GM18520 (cell line): Measurements from ENCODE around the gene NSD1.

Experiments used
- ATAC-seq: cut with Tn5 transposase; IDR thresholded peaks from one replicate; pipeline ENCODE4 v1.9.1; 2021; ENCODE audit not compliant: unreplicated experiment

The NSD1 gene

DNA sequence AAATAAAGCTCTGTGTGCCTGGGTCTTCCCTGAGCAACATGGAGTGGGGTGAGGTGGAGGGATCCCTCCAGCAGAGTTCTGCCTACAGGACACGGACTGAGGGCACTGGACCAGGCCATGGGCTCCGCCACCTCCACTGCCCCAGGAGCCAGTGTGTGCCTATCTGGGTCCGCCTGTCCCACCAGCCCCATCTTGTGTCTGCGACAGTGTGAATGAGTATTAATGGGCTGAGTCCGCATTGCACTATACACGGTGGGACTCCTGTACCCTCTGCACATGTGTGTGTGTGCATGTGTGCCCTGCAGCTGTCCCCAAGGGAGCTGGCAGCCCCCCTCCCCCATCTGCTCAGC is 35.5 kb upstream of the NSD1 start:
- no peak for ATAC-seq

DNA sequence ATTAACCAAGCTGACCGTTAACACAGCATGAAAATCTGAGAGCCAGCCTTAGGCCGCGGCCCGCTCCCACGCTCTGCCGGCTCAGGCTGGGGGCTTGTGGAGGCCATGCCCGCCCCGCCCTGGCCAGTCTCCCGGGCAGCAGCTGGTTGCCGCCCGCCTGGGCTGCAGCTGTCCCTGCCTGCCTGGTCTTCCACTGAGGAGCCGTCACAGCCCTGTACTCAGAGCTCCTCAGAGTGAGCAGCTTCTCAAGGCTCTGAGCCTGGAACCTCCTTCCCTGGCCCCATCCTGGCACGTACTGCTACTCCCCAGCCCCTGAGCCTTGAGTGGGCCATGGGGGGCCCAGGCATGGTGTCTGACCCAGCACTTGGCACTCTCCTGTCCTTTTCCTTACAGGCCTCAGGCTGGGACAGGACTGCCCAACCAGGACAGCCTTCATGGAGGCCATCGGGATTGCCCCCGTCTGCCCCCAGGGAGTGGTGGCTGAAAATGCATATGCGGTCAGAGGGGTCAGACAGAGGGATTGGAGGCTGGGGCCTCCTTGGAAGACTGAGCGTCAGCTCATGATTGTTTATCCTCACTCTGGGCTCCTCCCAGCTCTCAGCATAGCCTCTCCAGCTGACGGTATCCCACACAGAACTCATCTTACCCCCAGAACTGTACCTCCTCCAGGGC is 35.0 kb upstream of the NSD1 start:
- ATAC-seq, result no peak

DNA sequence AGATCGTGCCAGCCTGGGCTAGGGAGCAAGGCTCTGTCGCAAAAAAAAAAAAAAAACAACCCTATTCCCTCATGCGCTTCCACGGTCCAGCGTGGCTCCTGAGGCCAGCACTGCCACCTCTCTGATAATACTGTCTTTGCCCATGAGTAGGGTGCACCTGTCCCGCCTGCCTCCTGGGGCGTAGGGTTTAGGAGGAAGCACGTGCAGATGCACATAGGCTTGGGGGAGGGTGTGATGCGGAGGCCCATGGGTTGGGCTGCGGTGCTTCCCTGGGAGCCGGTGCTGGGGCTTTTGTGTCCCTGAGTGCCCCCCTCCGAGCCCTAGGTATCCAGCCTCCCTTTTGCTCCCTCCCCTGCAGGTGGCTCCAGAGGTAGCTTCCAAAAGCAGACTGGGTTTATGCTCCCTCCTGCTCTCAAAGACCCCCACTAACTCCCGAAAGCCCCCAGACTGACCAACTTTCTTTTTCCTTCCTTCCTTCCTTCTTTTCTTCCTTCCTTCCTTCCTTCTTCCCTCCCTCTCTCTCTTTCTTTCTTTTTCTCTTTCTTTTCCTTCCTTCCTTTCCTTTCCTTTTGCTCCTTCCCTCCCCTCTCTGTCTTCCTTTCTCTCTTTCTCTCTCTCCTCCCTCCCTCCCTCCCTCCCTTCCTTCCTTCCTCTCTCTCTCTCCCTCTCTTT is 34.0 kb upstream of the NSD1 start:
- ATAC-seq, result no peak

DNA sequence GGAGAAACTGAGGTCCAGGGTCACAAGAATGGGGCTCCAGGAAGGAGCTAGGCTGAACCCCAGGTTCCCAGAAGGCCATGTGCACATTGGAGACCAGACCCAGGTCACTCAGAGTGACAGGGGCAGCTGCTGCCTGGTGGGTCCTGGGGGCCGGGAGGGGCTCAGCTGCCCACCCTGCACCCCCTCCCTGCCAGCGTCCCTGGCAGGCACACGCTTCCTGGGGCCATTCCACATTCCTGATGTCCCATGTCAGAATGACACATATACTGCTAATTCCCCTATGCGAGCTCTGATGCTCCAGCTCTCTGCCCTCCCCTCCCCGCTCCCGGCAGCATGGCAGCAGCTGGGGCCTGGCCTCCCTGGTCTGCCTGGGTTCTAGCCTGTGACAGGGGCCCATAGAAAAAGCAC is 32.9 kb upstream of the NSD1 start:
- no peak for ATAC-seq

DNA sequence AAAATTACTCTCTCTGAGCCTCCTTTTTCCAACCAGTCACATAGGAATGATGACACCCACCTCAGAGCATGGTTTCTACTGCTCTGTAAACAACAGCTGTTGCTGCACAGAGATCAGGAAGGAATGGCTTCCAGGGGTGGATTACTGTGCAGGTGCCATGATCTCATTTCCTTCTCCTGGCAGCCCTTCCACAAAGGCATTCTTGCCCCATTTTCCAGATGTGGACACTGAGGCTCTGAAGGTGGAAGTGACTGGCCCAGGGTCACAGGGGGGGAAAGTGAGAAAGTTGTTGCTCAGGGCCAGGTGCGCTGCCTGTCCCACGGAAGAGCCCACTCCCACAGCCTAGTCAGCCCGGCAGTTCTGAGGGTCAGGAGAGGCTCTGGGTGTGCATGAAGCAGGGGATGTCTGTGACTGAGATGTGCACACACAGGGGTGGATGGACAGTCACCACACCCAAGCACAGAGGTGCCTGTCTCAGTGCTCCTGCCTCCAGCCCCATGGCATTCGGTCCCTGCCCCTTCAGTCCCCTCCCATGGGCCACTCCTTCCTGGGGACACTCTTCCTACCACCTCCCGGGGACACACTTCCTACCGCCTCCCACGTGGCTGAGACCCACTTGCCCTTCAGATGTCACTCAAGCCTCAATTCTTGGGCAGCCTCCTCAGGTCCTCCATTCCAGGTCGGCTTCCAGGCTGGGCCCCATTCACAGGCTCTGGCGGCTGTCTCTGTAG is 29.9 kb upstream of the NSD1 start:
- ATAC-seq, result no peak

DNA sequence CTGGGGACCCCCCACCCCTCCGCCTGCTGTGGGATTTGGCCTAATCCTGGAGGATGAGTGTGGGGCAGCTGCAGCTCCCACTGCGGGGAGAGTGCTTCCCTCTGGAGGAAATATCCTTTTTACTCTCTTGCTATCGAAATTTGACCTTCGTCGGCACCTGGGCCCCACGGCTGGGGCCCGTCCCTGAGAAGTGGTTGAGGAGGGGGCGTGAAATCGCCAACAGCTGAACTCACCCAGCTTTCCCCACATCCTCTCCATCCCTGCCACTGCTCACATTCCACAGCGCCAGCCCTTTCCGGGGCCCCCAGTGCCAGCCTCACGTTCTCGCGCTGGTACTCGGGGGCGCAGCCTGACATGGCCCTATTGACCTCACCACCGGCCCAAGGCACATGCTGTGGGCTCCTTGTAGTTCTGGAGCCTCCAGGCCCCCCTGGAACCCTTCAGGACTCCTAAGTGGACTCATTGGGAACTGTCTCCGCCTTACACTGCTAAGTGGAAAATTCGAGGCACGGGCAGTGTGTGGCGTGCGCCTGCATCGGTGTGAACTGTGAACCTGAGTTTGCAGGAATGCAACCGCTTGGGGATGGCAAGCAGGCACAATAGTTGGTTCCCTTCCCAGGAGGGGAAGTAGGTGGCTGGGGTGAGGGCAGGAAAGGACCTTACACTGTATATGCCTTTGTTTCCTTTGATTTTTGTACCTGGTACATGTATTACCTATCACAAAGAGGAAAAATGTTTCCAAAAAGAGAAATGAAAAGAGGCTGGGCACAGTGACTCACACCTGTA is 27.7 kb upstream of the NSD1 start:
- ATAC-seq, result no peak

DNA sequence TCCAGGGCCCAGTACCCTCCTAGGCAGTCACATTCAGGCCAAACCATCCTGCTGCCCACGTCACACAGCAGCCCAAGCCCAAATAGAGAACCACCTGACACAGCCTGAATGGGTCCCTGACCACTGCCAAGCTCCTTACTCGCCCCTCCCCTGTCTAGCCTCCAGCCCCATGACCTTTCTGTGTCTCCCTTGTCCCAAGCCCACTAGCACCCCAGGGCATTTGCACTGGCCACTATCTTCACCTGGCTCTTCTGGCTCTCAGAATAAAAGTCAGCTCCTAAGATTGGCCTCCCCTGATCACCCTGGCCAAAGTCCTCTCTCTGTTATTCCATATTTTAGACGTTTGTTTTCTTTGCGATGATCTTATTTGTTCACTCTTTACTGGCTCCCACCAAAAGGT is 26.4 kb upstream of the NSD1 start:
- ATAC-seq, result no peak

DNA sequence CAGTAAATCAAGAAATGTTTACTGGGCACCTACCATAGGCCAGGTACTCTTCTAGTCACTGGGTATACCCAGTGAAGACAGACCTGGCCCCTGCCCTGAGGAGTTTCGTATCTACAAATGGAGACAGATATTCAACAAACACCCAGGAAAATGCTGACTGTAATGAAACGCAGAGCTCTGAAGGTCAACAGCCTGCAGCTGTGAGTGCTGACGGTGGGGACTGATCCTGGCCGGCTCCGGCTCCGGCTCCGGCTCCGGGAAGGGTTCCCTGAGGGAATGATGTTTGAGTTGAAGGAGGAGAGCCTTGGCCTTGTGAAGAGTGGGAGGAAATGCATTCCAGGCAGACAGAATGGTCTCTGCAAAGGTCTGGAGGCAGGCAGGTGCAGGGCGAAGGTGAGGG is 23.8 kb upstream of the NSD1 start:
- no peak for ATAC-seq

DNA sequence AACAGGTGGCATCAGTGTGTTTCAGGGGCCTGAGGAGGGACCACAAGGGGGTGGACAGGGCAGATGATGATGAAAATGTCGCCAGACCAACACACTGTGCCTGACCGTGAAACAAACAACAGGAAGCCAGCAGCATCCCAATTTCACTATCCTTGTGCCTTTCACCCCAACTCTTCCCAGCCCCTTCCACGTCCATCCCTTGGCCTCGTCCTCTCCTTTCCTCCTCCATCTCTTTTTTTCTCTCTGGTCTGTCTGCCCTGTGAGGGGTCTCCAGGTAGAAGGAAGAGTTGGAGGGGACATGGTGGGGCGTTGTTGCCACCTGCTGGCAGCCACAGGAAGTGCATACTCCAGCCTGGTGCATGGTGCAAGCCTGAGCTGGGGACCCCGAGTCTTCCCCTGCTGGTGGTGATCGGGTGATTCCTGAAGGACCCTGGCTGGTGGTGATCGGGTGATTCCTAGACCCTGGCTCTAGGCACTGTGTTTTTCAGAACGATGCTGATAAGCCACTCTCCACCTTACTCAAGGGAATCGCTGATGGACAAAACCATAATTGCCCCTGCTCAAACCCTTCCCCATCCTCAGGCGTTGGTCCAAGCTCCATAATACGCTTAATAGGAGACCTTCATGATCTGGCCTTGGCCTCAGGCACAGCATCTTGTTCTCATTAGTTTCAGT is 21.7 kb upstream of the NSD1 start:
- ATAC-seq, result no peak

DNA sequence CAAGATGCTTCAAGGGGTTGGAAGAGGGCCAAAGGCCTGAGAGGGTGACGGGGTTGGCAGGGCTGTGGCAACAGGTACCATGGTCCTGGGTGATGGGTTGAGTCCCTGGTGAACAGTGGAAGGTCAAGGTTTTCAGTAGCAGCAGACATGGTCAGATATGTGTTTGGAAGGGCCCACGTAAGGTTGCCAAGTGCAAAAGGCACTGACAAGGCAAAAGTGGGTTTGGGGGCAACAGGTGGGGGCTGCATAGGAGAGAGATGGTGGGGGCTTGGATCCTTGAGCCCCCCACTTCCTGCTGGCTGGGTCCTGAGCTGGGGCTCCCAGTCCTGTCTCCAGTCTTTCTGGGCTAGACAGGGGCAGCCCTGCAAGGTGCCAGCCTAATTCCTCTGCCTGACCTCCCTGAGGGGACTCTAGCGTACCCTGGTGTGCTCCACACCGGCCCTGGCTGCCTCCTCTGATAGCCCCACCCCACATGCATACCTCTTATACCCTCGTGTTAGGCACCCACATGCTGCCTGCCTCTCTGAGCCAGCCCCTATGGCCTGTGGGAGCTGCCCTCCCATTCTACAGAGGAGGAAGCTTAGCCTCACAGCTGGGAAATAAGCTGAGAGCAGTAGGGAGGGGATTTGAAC is 20.9 kb upstream of the NSD1 start:
- ATAC-seq, result no peak

DNA sequence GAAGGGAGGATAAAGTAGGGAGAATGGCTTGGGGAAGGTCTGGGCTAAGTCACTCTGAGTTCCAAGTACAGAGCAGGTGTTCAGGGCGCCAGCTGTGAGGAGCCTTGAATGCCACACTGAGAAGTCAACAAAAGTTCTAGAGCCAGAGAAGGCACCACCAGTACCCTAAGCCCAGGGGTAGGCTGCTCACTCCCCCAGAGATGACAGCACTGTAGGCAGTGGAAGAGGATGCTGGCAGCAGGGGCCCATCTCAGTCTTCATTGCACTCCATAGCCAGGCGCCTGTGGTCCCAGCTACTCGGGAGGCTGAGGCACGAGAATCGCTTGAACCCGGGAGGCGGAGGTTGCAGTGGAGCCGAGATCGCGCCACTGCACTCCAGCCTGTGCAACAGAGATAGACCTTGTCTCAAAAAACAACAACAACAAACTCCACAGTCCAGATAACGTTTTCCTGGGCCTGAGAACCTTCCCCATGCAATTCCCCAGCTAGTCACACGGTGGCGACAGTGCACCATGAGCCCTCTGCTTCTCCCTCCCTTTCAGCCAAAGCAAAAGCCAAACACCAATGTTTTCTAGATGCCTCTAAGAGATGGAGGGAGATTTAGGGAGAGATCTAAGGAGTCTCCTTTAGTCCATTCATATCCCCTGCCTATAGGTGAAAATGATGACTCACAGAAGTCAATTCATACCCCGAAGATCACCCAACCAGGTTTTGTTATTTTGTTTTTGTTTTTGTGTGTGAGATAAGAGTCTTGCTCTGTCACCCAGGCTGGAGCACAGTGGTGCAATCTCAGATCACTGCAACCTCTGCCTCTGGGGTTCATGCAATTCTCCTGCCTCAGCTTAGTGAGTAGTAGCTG is 19.8 kb upstream of the NSD1 start:
- ATAC-seq, result no peak

DNA sequence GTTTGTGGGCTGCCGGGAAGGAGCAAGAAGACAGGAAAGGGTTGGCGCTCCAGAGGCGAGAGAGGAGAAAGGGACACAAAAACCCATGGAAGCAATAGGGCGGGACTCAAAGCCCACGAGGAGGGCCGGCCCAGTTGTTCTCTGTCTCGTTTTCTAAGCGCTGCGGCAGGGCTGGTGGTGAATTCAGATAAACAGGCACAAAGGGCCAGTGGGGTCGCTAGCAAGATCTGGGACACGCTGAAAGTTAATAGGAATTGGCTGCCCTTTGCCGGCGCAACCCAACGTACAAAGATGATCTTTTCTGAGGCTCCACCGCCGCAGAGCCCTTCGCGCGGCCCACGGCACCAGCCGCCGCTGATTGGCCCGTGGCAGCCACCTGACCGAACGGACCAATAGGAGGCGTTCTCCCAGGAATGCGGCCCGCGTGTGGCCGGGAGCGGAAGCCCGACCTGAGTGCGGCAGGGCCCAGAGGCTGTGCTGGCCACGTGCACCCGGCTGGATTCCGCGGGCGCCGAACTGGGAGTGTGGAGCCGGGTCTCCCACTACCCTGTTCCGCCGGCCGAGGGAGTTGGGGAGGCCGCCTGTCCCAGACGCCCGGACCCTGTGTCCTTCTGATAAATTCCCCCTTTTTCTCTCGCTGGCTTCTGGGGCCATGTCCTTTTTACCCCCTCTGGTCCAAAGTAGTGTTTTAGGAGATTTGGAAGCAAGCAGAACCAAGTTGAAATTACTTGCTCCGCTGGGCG is 16.8 kb upstream of the NSD1 start:
- no peak for ATAC-seq

DNA sequence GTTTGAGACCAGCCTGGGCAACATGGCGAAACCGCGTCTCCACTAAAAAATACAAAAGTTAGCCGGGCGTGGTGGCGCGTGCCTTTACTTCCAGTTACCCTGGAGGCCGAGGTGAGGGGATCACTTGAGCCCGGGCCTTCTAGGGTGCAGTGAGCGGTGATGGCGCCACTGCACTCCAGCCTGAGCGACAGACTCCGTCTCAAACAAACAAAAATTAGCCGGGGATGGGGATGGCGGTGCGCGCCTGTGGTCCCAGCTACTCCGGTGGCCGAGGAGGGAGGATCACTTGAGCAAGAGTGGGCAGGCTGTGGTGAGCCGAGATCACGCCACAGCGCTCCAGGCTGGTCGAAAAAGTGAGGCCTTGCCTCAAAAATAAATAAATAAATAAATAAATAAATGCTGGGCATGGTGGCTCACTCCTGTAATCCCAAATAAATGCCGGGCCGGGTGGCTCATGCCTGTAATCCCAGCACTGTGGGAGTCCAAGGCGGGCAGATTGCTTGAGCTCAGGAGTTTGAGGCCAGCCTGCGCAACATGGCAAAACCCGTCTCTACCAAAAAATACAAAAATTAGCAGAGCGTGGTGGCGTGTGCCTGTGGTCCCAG is 16.0 kb upstream of the NSD1 start:
- no peak for ATAC-seq

DNA sequence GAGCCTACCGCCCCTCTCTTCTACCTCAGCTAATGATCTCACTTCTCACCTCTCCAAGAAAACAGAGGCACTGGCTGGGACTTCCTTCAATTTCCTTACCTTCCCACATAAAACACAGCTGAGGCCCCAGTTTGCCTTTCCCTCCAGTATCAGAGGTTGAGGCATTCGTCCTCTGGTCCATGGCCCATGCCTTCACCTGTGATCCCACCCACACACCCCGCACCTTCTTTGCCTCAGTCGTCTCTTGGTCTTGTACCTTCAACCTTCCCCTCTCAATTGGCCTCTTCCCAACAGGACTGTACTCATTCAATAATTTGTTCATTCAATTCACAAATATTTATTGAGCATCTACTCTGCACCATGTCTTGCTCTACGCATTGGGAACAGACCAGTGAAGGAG is 11.0 kb upstream of the NSD1 start:
- ATAC-seq, result no peak

DNA sequence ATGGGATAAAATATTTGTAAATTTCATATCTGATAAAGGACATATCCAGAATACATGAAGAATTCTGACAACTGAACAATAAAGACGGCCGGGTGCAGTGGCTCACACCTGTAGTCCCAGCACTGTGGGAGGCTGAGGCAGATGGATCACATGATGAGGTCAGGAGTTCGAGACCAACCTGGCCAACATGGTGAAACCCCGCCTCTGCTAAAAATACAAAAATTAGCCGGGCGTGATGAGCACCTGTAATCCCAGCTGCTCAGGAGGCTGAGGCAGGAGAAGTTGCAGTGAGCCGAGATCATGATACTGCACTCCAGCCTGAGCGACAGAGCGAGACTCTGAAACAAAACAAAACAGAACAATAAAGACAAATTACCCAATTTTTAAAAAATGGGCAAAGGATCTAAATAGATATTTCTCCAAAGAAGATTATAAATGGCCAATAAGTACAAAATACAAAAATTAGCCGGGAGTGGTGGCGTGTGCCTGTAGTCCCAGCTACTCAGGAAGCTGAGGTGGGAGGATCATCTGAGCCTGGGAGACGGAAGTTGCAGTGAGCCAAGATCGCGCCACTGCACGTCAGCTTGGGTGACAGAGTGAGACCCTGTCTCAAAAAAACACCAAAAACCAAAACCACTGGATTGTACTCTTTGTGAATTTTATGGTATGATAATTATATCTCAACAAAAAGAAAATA is 9.6 kb upstream of the NSD1 start:
- no peak for ATAC-seq

DNA sequence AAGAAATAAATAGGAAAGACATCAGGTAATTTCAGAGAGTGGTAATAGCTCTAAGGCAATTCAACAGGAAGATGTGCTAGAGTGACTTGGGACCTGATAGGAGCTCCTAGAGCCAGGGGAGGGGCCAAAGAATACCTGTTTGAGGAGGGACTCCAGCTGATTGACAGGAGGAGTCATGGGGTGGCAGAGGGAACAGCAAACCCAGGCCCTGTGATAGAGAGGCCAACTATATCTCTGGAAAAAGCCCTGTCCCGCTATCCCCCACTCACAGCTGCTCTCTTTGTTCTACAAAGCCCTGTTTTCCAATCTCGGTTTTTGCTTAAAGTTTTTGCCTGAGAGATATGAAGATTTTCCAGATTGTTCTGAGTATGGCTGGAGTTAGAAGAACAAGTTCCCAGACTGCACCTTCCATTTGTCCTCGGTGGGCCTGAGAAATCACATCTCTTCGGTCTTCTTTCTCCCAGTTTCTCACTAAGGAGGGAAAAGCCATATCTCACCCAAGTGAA is 9.0 kb upstream of the NSD1 start:
- ATAC-seq, result no peak

DNA sequence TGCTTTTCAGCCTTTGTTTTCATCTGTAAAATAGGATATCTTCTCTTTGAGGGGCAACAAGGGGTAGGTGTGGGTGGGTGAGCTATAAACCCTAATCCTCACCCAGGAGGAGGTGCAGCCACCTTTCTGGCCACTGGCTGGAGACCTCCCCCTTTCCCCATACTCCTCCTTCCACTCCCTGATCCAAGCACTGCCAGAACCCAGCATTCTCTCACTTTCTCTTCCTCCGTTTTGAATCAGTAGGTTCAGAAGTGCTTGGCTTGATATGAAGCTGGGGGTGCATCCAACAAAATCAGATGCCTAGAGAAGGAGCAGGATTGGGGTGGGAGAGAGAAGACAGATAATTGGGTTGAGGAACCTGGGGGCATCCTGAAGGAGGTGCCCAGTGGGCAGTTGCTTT is 6.8 kb upstream of the NSD1 start:
- no peak for ATAC-seq

DNA sequence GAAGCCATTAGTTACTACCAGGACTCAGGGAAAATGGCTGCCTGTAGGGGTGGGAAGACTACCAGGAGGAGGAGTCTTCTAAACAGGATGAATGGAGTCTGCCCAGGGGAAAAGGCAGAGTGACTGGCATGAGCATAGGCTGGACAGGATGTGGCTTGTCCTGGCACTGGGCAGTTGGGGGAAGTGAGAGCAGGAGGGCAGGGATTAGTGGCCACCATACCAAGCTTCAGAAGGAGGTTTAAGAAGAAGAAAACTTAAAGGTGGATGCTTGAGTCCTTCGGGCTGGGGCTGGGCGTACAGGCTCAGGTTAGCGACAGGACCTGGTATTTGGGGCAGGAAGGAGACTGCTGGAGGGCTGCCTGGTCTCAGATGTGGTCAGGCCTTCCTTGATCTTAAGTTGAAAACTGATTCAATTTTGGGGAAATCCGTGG is 5.0 kb upstream of the NSD1 start:
- no peak for ATAC-seq
